Measurements from ENCODE around the gene NR3C2. TPM values are rescaled to one million over a fixed set of nuclear protein-coding genes. Genes with fewer than 3 reads are reported as not detected.

NR3C2 gene
- total and polyA plus RNA-seq, 4 donors: 2.0 to 11.5 (median 3.2) TPM

- Histone ChIP-seq H3K27ac (ENCODE audit: low read depth in 1 of 2, low read length in 2 of 2) (peak overlapping the region; percentile 69), H3K27me3 (ENCODE audit: control insufficient read depth in 4 of 4, insufficient read depth in 4 of 4, low read length in 3 of 4) (no peaks in the 10 kb centered on the region), H3K9ac (ENCODE audit: low read depth in 1 of 2, low read length in 2 of 2) (peak overlapping the region in 1 of 2 donors; percentile 64), H3K9me3 (ENCODE audit: control insufficient read depth in 4 of 4, low read length in 3 of 4) (no peaks in the 10 kb centered on the region), H3K36me3 (ENCODE audit: control insufficient read depth in 4 of 4, insufficient read depth in 3 of 4, low read depth in 1 of 4, low read length in 3 of 4) (no peaks in the 10 kb centered on the region), H3K4me3 (ENCODE audit: low read depth in 1 of 3, low read length in 3 of 3) (peak overlapping the region in 1 of 3 donors; percentile 22), H3K4me1 (ENCODE audit: control insufficient read depth in 4 of 4, insufficient read depth in 4 of 4, low read length in 3 of 4) (peaks cover 0 to 23% (median 10%) of the 10 kb centered on the region in 4 donors)
- TF ChIP-seq CTCF (IDR thresholded peaks at IDR 0.05; ENCODE audit: low read depth, low read length, missing input control): no peak
- TF ChIP-seq RAD21 (IDR thresholded peaks at IDR 0.05): peak in 1 of 2 donors; percentile 17
- no peak for TF ChIP-seq NR2F2 (IDR thresholded peaks at IDR 0.05)
- TF ChIP-seq SP1 (IDR thresholded peaks at IDR 0.05): no peak
- no peak for TF ChIP-seq RXRA (IDR thresholded peaks at IDR 0.05)
- no peak for TF ChIP-seq REST (IDR thresholded peaks at IDR 0.05)
- TF ChIP-seq EGR1 (IDR thresholded peaks at IDR 0.05; ENCODE audit: low read depth in 2 of 2): no peak
- TF ChIP-seq, protein P1, sequence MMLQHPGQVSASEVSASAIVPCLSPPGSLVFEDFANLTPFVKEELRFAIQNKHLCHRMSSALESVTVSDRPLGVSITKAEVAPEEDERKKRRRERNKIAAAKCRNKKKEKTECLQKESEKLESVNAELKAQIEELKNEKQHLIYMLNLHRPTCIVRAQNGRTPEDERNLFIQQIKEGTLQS (IDR thresholded peaks at IDR 0.05): peak; percentile 58
- no peak for TF ChIP-seq TAF1 (conservative IDR thresholded peaks at IDR 0.05)
- TF ChIP-seq FOXA2 (IDR thresholded peaks at IDR 0.05): peak; percentile 6
- TF ChIP-seq JUND (IDR thresholded peaks at IDR 0.05): peak in 1 of 2 donors; percentile 10
- peak; percentile 88 for TF ChIP-seq YY1 (IDR thresholded peaks at IDR 0.05)
- TF ChIP-seq HNF4A (conservative IDR thresholded peaks at IDR 0.05): peak in 1 of 2 donors; percentile 23
- TF ChIP-seq, protein P2, sequence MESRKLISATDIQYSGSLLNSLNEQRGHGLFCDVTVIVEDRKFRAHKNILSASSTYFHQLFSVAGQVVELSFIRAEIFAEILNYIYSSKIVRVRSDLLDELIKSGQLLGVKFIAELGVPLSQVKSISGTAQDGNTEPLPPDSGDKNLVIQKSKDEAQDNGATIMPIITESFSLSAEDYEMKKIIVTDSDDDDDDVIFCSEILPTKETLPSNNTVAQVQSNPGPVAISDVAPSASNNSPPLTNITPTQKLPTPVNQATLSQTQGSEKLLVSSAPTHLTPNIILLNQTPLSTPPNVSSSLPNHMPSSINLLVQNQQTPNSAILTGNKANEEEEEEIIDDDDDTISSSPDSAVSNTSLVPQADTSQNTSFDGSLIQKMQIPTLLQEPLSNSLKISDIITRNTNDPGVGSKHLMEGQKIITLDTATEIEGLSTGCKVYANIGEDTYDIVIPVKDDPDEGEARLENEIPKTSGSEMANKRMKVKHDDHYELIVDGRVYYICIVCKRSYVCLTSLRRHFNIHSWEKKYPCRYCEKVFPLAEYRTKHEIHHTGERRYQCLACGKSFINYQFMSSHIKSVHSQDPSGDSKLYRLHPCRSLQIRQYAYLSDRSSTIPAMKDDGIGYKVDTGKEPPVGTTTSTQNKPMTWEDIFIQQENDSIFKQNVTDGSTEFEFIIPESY (IDR thresholded peaks at IDR 0.05): no peak
- DNase-seq (ENCODE audit: low spot score): no peak
- 31% methylated on average over 4 of the region's 4 CpGs for WGBS
Observed at GRCh38 chr4:148431401-148431800, 10.8 kb downstream of the NR3C2 start.

DNA sequence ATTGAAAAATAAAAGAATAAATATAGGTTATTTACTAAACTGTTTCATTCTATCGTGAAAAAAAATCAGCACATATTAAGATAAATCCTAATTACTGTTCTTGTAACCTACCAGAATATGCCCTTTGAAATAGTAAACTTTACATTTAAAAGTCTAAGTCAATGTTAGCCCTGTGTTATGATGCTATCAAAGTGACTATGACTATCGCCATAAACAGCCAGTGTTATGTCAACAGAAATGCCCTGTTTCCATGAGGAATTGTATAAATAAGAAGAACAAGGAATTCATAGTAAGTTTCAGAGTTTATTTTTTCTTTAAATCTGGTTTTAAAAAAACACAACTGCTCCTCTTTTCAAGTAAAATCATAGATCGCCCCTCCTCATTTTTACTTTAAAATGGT, 11.4 kb downstream of the NR3C2 start:
- H3K4me1 ChIP-seq (ENCODE audit: control insufficient read depth in 4 of 4, insufficient read depth in 4 of 4, low read length in 3 of 4): peaks cover 0 to 23% (median 10%) of the 10 kb centered on the region in 4 donors
- H3K4me3 ChIP-seq (ENCODE audit: low read depth in 1 of 3, low read length in 3 of 3): no peak overlapping the region
- WGBS: 52% methylated on average over 3 of the region's 3 CpGs
- no peaks in the 10 kb centered on the region for H3K27me3 ChIP-seq (ENCODE audit: control insufficient read depth in 4 of 4, insufficient read depth in 4 of 4, low read length in 3 of 4)
- no peaks in the 10 kb centered on the region for H3K36me3 ChIP-seq (ENCODE audit: control insufficient read depth in 4 of 4, insufficient read depth in 3 of 4, low read depth in 1 of 4, low read length in 3 of 4)
- TF ChIP-seq, protein P1 (IDR thresholded peaks at IDR 0.05): no peak
- TF ChIP-seq HNF4G (IDR thresholded peaks at IDR 0.05) (no peak), REST (IDR thresholded peaks at IDR 0.05) (no peak), HNF4A (conservative IDR thresholded peaks at IDR 0.05) (peak in 1 of 2 donors; percentile 12), FOXA2 (IDR thresholded peaks at IDR 0.05) (no peak), CTCF (IDR thresholded peaks at IDR 0.05; ENCODE audit: low read depth, low read length, missing input control) (no peak), RAD21 (IDR thresholded peaks at IDR 0.05) (no peak), JUND (IDR thresholded peaks at IDR 0.05) (no peak)
- no peak for DNase-seq (ENCODE audit: low spot score)
- peak overlapping the region; percentile 69 for H3K27ac ChIP-seq (ENCODE audit: low read depth in 1 of 2, low read length in 2 of 2)
- no peaks in the 10 kb centered on the region for H3K9me3 ChIP-seq (ENCODE audit: control insufficient read depth in 4 of 4, low read length in 3 of 4)
- peak overlapping the region in 1 of 2 donors; percentile 64 for H3K9ac ChIP-seq (ENCODE audit: low read depth in 1 of 2, low read length in 2 of 2)
